H9 (cell line): Measurements from ENCODE around the gene ARID2. TPM values are rescaled to one million over a fixed set of nuclear protein-coding genes. Genes with fewer than 3 reads are reported as not detected.
A peak's percentile ranks its signal among the peaks of the same experiment; 100 is the strongest.

Experiments used
- DNase-seq: peaks from one replicate; pipeline ENCODE4 v3.0.0-alpha.2; 2017
- H2AFZ ChIP-seq: one replicate; pipeline ENCODE4 v1.6.1; 2013; ENCODE audit warnings: mild to moderate bottlenecking, low read length, control low read depth, moderate library complexity
- H2AK5ac ChIP-seq: 2 replicates; pipeline ENCODE4 v1.6.1; 2013; ENCODE audit warnings: low read length, control low read depth, mixed read lengths; ENCODE audit not compliant: insufficient read length
- H2BK120ac ChIP-seq: one replicate; pipeline ENCODE4 v1.6.1; 2013; ENCODE audit warnings: low read depth, mild to moderate bottlenecking, low read length, control low read depth, inconsistent platforms; ENCODE audit not compliant: poor library complexity, severe bottlenecking
- H2BK12ac ChIP-seq: 2 replicates; pipeline ENCODE4 v1.6.1; 2013; ENCODE audit warnings: low read length, control low read depth, mixed read lengths, low read depth; ENCODE audit not compliant: insufficient read length
- H2BK15ac ChIP-seq: 2 replicates; pipeline ENCODE4 v1.6.1; 2013; ENCODE audit warnings: low read depth, low read length, control low read depth
- H2BK20ac ChIP-seq: one replicate; pipeline ENCODE4 v1.6.1; 2013; ENCODE audit warnings: low read depth, mild to moderate bottlenecking, low read length, control low read depth, inconsistent platforms; ENCODE audit not compliant: poor library complexity, severe bottlenecking
- H2BK5ac ChIP-seq: 2 replicates; pipeline ENCODE4 v1.6.1; 2013; ENCODE audit warnings: low read length, control low read depth, mixed read lengths; ENCODE audit not compliant: insufficient read length
- H3K14ac ChIP-seq: 2 replicates; pipeline ENCODE4 v1.6.1; 2013; ENCODE audit warnings: low read length, control low read depth; ENCODE audit not compliant: insufficient read depth
- H3K18ac ChIP-seq: 2 replicates; pipeline ENCODE4 v1.6.1; 2013; ENCODE audit warnings: low read depth, mild to moderate bottlenecking, mixed read lengths, low read length, control low read depth; ENCODE audit not compliant: insufficient read length
- H3K23ac ChIP-seq: 2 replicates; pipeline ENCODE4 v1.6.1; 2013; ENCODE audit warnings: low read length, control low read depth, mixed read lengths, low read depth; ENCODE audit not compliant: insufficient read length
- H3K23me2 ChIP-seq: 2 replicates; pipeline ENCODE4 v1.6.1; 2013; ENCODE audit warnings: low read depth, mild to moderate bottlenecking, mixed read lengths, low read length, control low read depth; ENCODE audit not compliant: insufficient read length, poor library complexity, severe bottlenecking
- H3K27ac ChIP-seq: 2 replicates; pipeline ENCODE4 v1.5.1; 2013; ENCODE audit warnings: low read length, control low read depth, mixed read lengths, low read depth; ENCODE audit not compliant: insufficient read length
- H3K27me3 ChIP-seq: 2 replicates; pipeline ENCODE4 v1.6.1; 2013; ENCODE audit warnings: low read length, control low read depth, inconsistent platforms; ENCODE audit not compliant: insufficient read depth
- H3K4ac ChIP-seq: 2 replicates; pipeline ENCODE4 v1.6.1; 2013; ENCODE audit warnings: low read depth, mild to moderate bottlenecking, control low read depth, inconsistent platforms, low read length, moderate library complexity
- H3K4me1 ChIP-seq: 2 replicates; pipeline ENCODE4 v1.6.1; 2013; ENCODE audit warnings: low read length, control low read depth, inconsistent platforms; ENCODE audit not compliant: insufficient read depth
- H3K4me2 ChIP-seq: 2 replicates; pipeline ENCODE4 v1.6.1; 2013; ENCODE audit warnings: low read length, control low read depth, mixed read lengths; ENCODE audit not compliant: insufficient read length, insufficient read depth
- H3K56ac ChIP-seq: 2 replicates; pipeline ENCODE4 v1.6.1; 2013; ENCODE audit warnings: low read depth, mild to moderate bottlenecking, mixed read lengths, low read length, control low read depth; ENCODE audit not compliant: insufficient read length
- H3K79me1 ChIP-seq: 2 replicates; pipeline ENCODE4 v1.6.1; 2013; ENCODE audit warnings: low read depth, mild to moderate bottlenecking, moderate library complexity, low read length, control low read depth, inconsistent platforms; ENCODE audit not compliant: insufficient read depth, poor library complexity, severe bottlenecking
- H3K79me2 ChIP-seq: 2 replicates; pipeline ENCODE4 v1.6.1; 2013; ENCODE audit warnings: low read length, control low read depth, inconsistent platforms; ENCODE audit not compliant: insufficient read depth
- H3K9ac ChIP-seq: 2 replicates; pipeline ENCODE4 v1.6.1; 2013; ENCODE audit warnings: low read length, control low read depth, mixed read lengths; ENCODE audit not compliant: insufficient read length; ENCODE audit errors: extremely low read depth
- H3K9me3 ChIP-seq: one replicate; pipeline ENCODE4 v1.6.1; 2013; ENCODE audit warnings: low read depth, low read length, inconsistent platforms; ENCODE audit not compliant: control insufficient read depth
- H3T11ph ChIP-seq: one replicate; pipeline ENCODE4 v1.6.1; 2013; ENCODE audit warnings: mild to moderate bottlenecking, low read length, control low read depth, inconsistent platforms
- H4K20me1 ChIP-seq: one replicate; pipeline ENCODE4 v1.6.1; 2013; ENCODE audit not compliant: control insufficient read depth, insufficient read length, insufficient read depth
- H4K5ac ChIP-seq: 2 replicates; pipeline ENCODE4 v1.6.1; 2013; ENCODE audit warnings: low read depth, mild to moderate bottlenecking, mixed read lengths, low read length, control low read depth; ENCODE audit not compliant: insufficient read length
- H4K8ac ChIP-seq: replicated peaks from 2 replicates; pipeline ENCODE4 v1.6.1; 2013; ENCODE audit warnings: low read length, control low read depth, mixed read lengths, low read depth; ENCODE audit not compliant: insufficient read length
- H4K91ac ChIP-seq: 2 replicates; pipeline ENCODE4 v1.6.1; 2013; ENCODE audit warnings: low read depth, mild to moderate bottlenecking, moderate library complexity, mixed read lengths, low read length, control low read depth; ENCODE audit not compliant: insufficient read length
- H3K27ac Mint-ChIP-seq, 3 experiments: 2 replicates in 2 of 3; 3 replicates in 1 of 3; pipeline ENCODE4 v1.8.0; 2020 to 2021; ENCODE audit warnings: mixed read lengths in 3 of 3, mild to moderate bottlenecking in 1 of 3, moderate library complexity in 1 of 3
- H3K27me3 Mint-ChIP-seq: 2 replicates; pipeline ENCODE4 v1.8.0; 2021; ENCODE audit warnings: low read depth, mild to moderate bottlenecking, moderate library complexity, mixed read lengths
- H3K36me3 Mint-ChIP-seq, 3 experiments: 2 replicates in 2 of 3; 3 replicates in 1 of 3; pipeline ENCODE4 v1.8.0; 2020 to 2021; ENCODE audit warnings: low read depth in 3 of 3, mixed read lengths in 3 of 3; ENCODE audit not compliant: insufficient read depth in 1 of 3
- H3K4me1 Mint-ChIP-seq, 2 experiments: 2 replicates each; pipeline ENCODE4 v1.8.0; 2020; ENCODE audit warnings: mixed read lengths in 2 of 2
- H3K4me3 Mint-ChIP-seq, 2 experiments: 2 replicates in 1 of 2; 3 replicates in 1 of 2; pipeline ENCODE4 v1.8.0; 2020 to 2021; ENCODE audit warnings: mild to moderate bottlenecking in 2 of 2, mixed read lengths in 2 of 2, moderate library complexity in 1 of 2
- H3K9me3 Mint-ChIP-seq, 2 experiments: 2 replicates in 1 of 2; 3 replicates in 1 of 2; pipeline ENCODE4 v1.8.0; 2020; ENCODE audit warnings: mild to moderate bottlenecking in 2 of 2, mixed read lengths in 2 of 2, moderate library complexity in 1 of 2
- CTCF ChIP-seq: fragments of 200-600 bp; sonication (generic); conservative IDR thresholded peaks from 3 replicates; pipeline ENCODE4 v1.8.0; 2021; ENCODE audit warnings: antibody characterized with exemption, mild to moderate bottlenecking
- WGBS: extraction: QIAGEN DNeasy Blood & Tissue Kit; methylation state at CpG from one replicate; pipeline ENCODE4 v1.1.7; 2013; ENCODE audit warnings: missing lambda C conversion rate, low lambda C conversion rate, mixed read lengths; ENCODE audit not compliant: insufficient read length; ENCODE audit errors: extremely low coverage; 5-methylcytosine and 5-hydroxymethylcytosine counted together
- total RNA-seq: library from RNA; stranded (reverse); gene quantifications from 2 replicates; pipeline ENCODE4 v1.2.1, GENCODE V29; 2021

Gene ARID2
- total RNA-seq, 1 experiment from 2014 or later = 63.8 TPM

GRCh38 chr12:45725631-45726602 is 3.6 kb upstream of the ARID2 start:
- H3K56ac ChIP-seq = no peak overlapping the region
- no peak overlapping the region for H2BK120ac ChIP-seq
- H3K14ac ChIP-seq = no peak overlapping the region
- no peaks in the 10 kb centered on the region for H3K79me2 ChIP-seq
- H2AFZ ChIP-seq = no peak overlapping the region
- peaks cover 0 to under 1% (median under 1%) of the 10 kb centered on the region in 3 experiments; a peak in 2 of 7 replicates for H3K36me3 Mint-ChIP-seq
- H2AK5ac ChIP-seq = no peak overlapping the region
- H3K23ac ChIP-seq = no peak overlapping the region
- no peak overlapping the region for H3K18ac ChIP-seq
- no peak overlapping the region for H2BK15ac ChIP-seq
- peaks cover 6% of the 10 kb centered on the region for H3K23me2 ChIP-seq
- no peak overlapping the region for H4K91ac ChIP-seq
- H3T11ph ChIP-seq = no peak overlapping the region
- peak overlapping the region in 2 of 3 experiments; percentile 99; a peak in 2 of 7 replicates for H3K27ac Mint-ChIP-seq
- DNase-seq = no peak
- peak overlapping the region; percentile 94 for H3K9ac ChIP-seq
- peak; percentile 75 for TF ChIP-seq CTCF
- H3K27ac ChIP-seq = no peak overlapping the region
- H3K4me1 ChIP-seq = no peaks in the 10 kb centered on the region
- H3K27me3 ChIP-seq = no peaks in the 10 kb centered on the region
- H2BK20ac ChIP-seq = no peak overlapping the region
- H3K4ac ChIP-seq = no peak overlapping the region
- H3K79me1 ChIP-seq = no peaks in the 10 kb centered on the region
- no CpG with 5 or more reads among the region's 12 CpGs for WGBS
- H3K4me2 ChIP-seq = peak overlapping the region; percentile 72
- no peak overlapping the region for H4K8ac ChIP-seq
- no peak overlapping the region for H2BK5ac ChIP-seq
- H4K5ac ChIP-seq = no peak overlapping the region
- H3K4me1 Mint-ChIP-seq = peaks cover 8 to 9% of the 10 kb centered on the region in 2 experiments
- no peaks in the 10 kb centered on the region for H4K20me1 ChIP-seq
- no peaks in the 10 kb centered on the region for H3K9me3 Mint-ChIP-seq
- H2BK12ac ChIP-seq = no peak overlapping the region
- no peaks in the 10 kb centered on the region for H3K27me3 Mint-ChIP-seq
- peak overlapping the region; percentile 90 to 99 for H3K4me3 Mint-ChIP-seq
- no peaks in the 10 kb centered on the region for H3K9me3 ChIP-seq
